Heart left ventricle (tissue), 16 donors: ENCODE results near the gene ACAA1. TPM values are rescaled to one million over a fixed set of nuclear protein-coding genes. Genes with fewer than 3 reads are reported as not detected.

Source experiments
- ATAC-seq, 4 donors: fragments of 200-7000 bp; cut with Tn5 transposase; one replicate each; pipeline ENCODE4 v1.9.1; 2020 to 2022; ENCODE audit warnings: moderate library complexity in 4 of 4, mild to moderate bottlenecking in 3 of 4, moderate number of reproducible peaks in 1 of 4
- DNase-seq, 5 donors: peaks; one replicate each; pipeline ENCODE4 v3.0.0-alpha.2; 2020
- H3K27ac ChIP-seq, 12 donors: fragments of 200-600 bp; sonication (generic) in 4 of 12; one replicate each; pipeline versions ENCODE4 v1.5.0 to v1.8.0; 2016 to 2022; ENCODE audit warnings: mild to moderate bottlenecking in 2 of 12
- H3K27me3 ChIP-seq, 9 donors: fragments of 200-600 bp; sonication (generic) in 2 of 9; one replicate each; pipeline versions ENCODE4 v1.5.1 to v1.8.0; 2016 to 2022; ENCODE audit warnings: mild to moderate bottlenecking in 3 of 9
- H3K36me3 ChIP-seq, 9 donors: fragments of 200-600 bp; sonication (generic) in 2 of 9; one replicate each; pipeline versions ENCODE4 v1.5.0 to v1.8.0; 2018 to 2022; ENCODE audit warnings: mild to moderate bottlenecking in 2 of 9
- H3K4me1 ChIP-seq, 12 donors: fragments of 200-600 bp; sonication (generic) in 4 of 12; one replicate each; pipeline versions ENCODE4 v1.5.0 to v1.8.0; 2016 to 2022; ENCODE audit warnings: mild to moderate bottlenecking in 3 of 12
- H3K4me3 ChIP-seq, 12 donors: fragments of 200-600 bp; sonication (generic) in 4 of 12; one replicate each; pipeline versions ENCODE4 v1.5.0 to v1.8.0; 2017 to 2022; ENCODE audit warnings: mild to moderate bottlenecking in 9 of 12, moderate library complexity in 4 of 12
- H3K9me3 ChIP-seq, 12 donors: fragments of 200-600 bp; sonication (generic) in 4 of 12; one replicate each; pipeline versions ENCODE4 v1.5.0 to v1.8.0; 2016 to 2022; ENCODE audit warnings: mild to moderate bottlenecking in 1 of 12
- CTCF ChIP-seq, 12 donors: fragments of 200-600 bp; sonication (generic) in 4 of 12; IDR thresholded peaks; one replicate each; pipeline versions ENCODE4 v1.5.0 to v1.8.0; 2018 to 2022; ENCODE audit warnings: antibody characterized with exemption in 12 of 12, mild to moderate bottlenecking in 5 of 12
- POLR2A ChIP-seq, 2 donors: fragments of 450-650 bp; IDR thresholded peaks; one replicate each; pipeline ENCODE4 v1.6.1; 2017; ENCODE audit warnings: antibody characterized with exemption in 2 of 2, mild to moderate bottlenecking in 2 of 2, moderate library complexity in 2 of 2
- WGBS, 4 donors: extraction: QIAGEN DNeasy Blood & Tissue Kit in 2 of 4; methylation state at CpG; one replicate each; pipeline versions ENCODE4 v1.1.5 to v1.1.7; 2013 to 2018; 5-methylcytosine and 5-hydroxymethylcytosine counted together
- intact Hi-C, 10 donors: fragments of 100-400 bp; cut with DNase I; formaldehyde crosslinking; loops; one replicate each; pipeline versions ENCODE4 v1.11.1 to v1.14.2; 2022
- polyA plus RNA-seq, 2 donors: library from polyadenylated mRNA; stranded (reverse); fragments of 200-250 nt; gene quantifications; one replicate each; pipeline ENCODE4 v1.2.3, GENCODE V29; 2013
- total RNA-seq, 9 donors: library from RNA; depleted of rRNA in 2 of 9; stranded (reverse); fragments of >200 nt in 2 of 9; fragmentation: NEBNext Ultra II Directional in 3 of 9; extraction: Animal tissue kit (Norgen Biotek cat#: 25700) in 3 of 9; gene quantifications; one replicate each; pipeline versions ENCODE4 v1.1.0 to v1.2.4, GENCODE V29; 2016 to 2023
- donor health status: ischemic (EF 13 %, LVEDD 7.1; RV severe dilation, severe dysfunction).
- donor health status: healthy with polysubstance abuse.
- donor health status: DM: no; HTN: yes; CAD: no.
- donor health status: DM: no; HTN: no; CAD: no.
- donor health status: ischemic (EF 25% LVEDD 6.9; RV normal size, moderate dysfunction).
- donor health status: ischemic (EF 25% LVEDD 5.7; RV mildly dilated, moderate dysfunction).
- donor health status: healthy.
- donor health status: DM: yes; HTN: yes; CAD: no.
- donor health status: ischemic (EF 35%, LVEDD 5.7; RV mildly dilated, moderate dysfunction).
- donor health status: nonischemic (EF 11% LVEDD 7.7; RV severe dilation, severe dysfunction).
- donor health status: DM: yes; HTN: yes; CAD: no.
- donor health status: PGD.
- donor health status: ischemic (EF 29% LVEDD 5.4; RV normal size, mild dysfunction).
- donor health status: nonischemic (EF 23%, LVEDD 6.1; RV moderate dilation, normal function).

The ACAA1 gene
- total and polyA plus RNA-seq, 11 donors: 62.7 to 139 (median 105) TPM

- Histone ChIP-seq H3K9me3 (peaks cover 0 to 13% (median 2%) of the 10 kb centered on the region in 12 donors), H3K4me1 (peaks cover 0 to 7% (median 0%) of the 10 kb centered on the region in 12 donors), H3K36me3 (no peaks in the 10 kb centered on the region), H3K27me3 (peaks cover 0 to 6% (median 0%) of the 10 kb centered on the region in 9 donors), H3K27ac (no peak overlapping the region), H3K4me3 (no peak overlapping the region)
- intact Hi-C loops: loop anchor here in 4 of 10 donors (10.0 kb wide), 4 partner anchors 105 to 375 kb away; partner anchors contain the start of gene XYLB (in 1 of the 4)
- WGBS, 4 donors: 89 to 94% (median 93%) methylated on average over 17 of the region's 17 CpGs
- peak in 2 of 5 donors; percentile 12 to 51 for DNase-seq
- ATAC-seq: no peak
- no peak for TF ChIP-seq CTCF (IDR thresholded peaks at IDR 0.05)
- no peak for TF ChIP-seq POLR2A (IDR thresholded peaks at IDR 0.05)
Measured at GRCh38 chr3:38109580-38110313, 27.2 kb downstream of the ACAA1 start.

GRCh38 chr3:38108649-38109579 is 28.0 kb downstream of the ACAA1 start:
- TF ChIP-seq POLR2A (IDR thresholded peaks at IDR 0.05) (no peak), CTCF (IDR thresholded peaks at IDR 0.05) (no peak)
- ATAC-seq (peak in 2 of 4 donors; percentile 26 to 37), DNase-seq (peak in 1 of 5 donors; percentile 9)
- H3K36me3 ChIP-seq: no peaks in the 10 kb centered on the region
- H3K4me3 ChIP-seq: no peak overlapping the region
- H3K27me3 ChIP-seq: peaks cover 0 to 6% (median 0%) of the 10 kb centered on the region in 9 donors
- no peak overlapping the region for H3K27ac ChIP-seq
- 83 to 87% (median 85%) methylated on average over 6 to 11 of the region's 11 CpGs for WGBS, 4 donors
- peaks cover 0 to 7% (median 0%) of the 10 kb centered on the region in 12 donors for H3K4me1 ChIP-seq
- intact Hi-C loops: no loop called here
- H3K9me3 ChIP-seq: peaks cover 0 to 20% (median 2%) of the 10 kb centered on the region in 12 donors

- Histone ChIP-seq H3K27me3 (peaks cover 0 to 6% (median 0%) of the 10 kb centered on the region in 9 donors), H3K36me3 (no peaks in the 10 kb centered on the region), H3K4me3 (no peak overlapping the region), H3K27ac (no peak overlapping the region), H3K9me3 (peaks cover 0 to 20% (median 2%) of the 10 kb centered on the region in 12 donors), H3K4me1 (peaks cover 0 to 7% (median 0%) of the 10 kb centered on the region in 12 donors)
- TF ChIP-seq CTCF (IDR thresholded peaks at IDR 0.05) (no peak), POLR2A (IDR thresholded peaks at IDR 0.05) (no peak)
- WGBS, 4 donors: 73 to 92% (median 84%) methylated on average over 2 to 7 of the region's 7 CpGs
- DNase-seq (peak in 1 of 5 donors; percentile 11), ATAC-seq (no peak)
- intact Hi-C loops: no loop called here
Measured at GRCh38 chr3:38107911-38108648, 28.8 kb downstream of the ACAA1 start.
